ENCODE results near the gene ZNF672. TPM values are rescaled to one million over a fixed set of nuclear protein-coding genes. Genes with fewer than 3 reads are reported as not detected.

The ZNF672 gene
- total and polyA plus RNA-seq, 2 experiments from 2014 or later: 10.3 to 39.7 TPM

DNA sequence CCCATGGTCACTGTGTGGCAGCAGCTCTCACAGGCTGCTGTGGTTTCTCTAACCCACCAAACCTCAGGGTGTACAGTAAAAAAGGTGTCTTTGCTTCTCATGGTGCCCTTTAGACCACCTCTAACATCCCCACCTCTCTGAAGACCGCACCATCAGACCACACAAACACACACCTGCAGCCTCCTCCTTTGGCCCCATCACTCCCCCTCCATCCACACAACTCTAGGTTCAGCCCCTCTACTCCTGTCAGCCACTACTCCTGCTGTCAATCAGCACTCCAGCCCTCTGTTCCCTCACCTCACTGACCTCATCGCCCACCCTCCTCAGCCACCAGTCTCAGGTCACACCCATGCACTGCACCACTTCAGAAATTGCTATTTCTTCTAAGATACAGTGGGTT lies 13.4 kb downstream of the ZNF672 start:
- H3F3A ChIP-seq (replicated peaks; ENCODE audit: low read depth): peaks cover 13% of the 10 kb centered on the region
- Mint-ChIP-seq H3K27ac (no peak overlapping the region), H3K4me1 (peaks cover 8% of the 10 kb centered on the region), H3K27me3 (ENCODE audit: insufficient read depth, low read depth, poor library complexity) (peaks cover 18% of the 10 kb centered on the region), H3K36me3 (ENCODE audit: low read depth) (peaks cover 30% of the 10 kb centered on the region), H3K9me3 (no peaks in the 10 kb centered on the region; the same call in 2 of the 3 replicates), H3K4me3 (no peak overlapping the region)
- peaks cover 6% of the 10 kb centered on the region; the same call in 1 of the 2 replicates for H3K4me1 ChIP-seq (ENCODE audit: insufficient read depth)
- H3K9me2 ChIP-seq (ENCODE audit: insufficient read depth): no peaks in the 10 kb centered on the region
- ATAC-seq (no peak), DNase-seq (ENCODE audit: low spot score) (no peak)
- no peak overlapping the region for H2AFZ ChIP-seq
- no peak for TF ChIP-seq ZNF331 (CRISPR knock-in tag; IDR thresholded peaks at IDR 0.05; ENCODE audit: low read depth)
- H3K27me3 ChIP-seq (ENCODE audit: insufficient read depth): peaks cover 35% of the 10 kb centered on the region
- H3K4me3 ChIP-seq: no peak overlapping the region
- H3K36me3 ChIP-seq (ENCODE audit: insufficient read depth): peaks cover 12% of the 10 kb centered on the region
- H4K20me1 ChIP-seq (replicated peaks; ENCODE audit: insufficient read depth): peaks cover 5% of the 10 kb centered on the region
- H3K4me2 ChIP-seq: no peak overlapping the region
- H3K27ac ChIP-seq (ENCODE audit: low read depth): no peak overlapping the region
- no peaks in the 10 kb centered on the region for H3K79me2 ChIP-seq (replicated peaks; ENCODE audit: insufficient read depth)

DNA sequence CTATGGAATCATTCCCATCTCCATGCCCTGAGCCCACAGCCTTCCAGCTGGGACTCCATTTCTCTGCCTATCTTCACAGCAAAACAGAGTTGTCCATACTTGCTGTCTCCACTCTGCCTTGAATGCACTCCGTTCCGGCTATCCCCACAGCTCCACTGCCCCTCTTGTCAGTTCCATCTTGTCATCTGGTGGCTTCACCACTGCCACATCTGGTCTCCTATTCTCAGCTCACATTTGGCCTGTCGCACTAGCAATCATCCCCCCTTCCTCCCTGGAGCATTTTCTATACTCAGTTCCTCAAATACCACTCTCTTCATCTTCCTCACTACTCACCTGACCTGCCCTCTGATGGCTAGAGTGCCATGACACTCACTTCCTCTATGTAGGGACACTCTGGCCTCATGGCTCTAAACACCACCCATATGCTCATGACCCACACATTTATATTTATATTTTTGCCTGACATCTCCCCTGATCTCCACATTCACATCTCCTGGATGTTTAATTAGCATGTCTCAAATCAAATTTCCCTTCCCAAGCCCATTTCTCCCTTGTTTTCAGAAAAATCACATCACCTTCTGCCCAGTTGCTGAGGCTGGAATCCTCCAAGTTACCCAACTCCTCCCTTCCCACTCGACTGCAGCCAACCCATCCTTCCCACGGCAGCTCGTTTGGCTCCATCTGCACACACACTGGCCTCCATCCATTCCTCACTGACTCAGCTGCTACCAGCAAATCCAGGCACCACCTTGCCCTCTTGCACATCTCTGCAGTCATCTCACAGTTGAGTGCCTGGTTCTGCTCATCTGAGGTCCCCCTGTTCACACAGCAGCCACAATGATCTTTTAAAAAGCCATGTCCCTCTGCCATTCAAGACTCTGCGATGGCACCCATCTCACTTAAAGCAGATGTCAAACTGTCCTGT lies 14.7 kb downstream of the ZNF672 start:
- peaks cover 25% of the 10 kb centered on the region for H3K27me3 ChIP-seq (ENCODE audit: insufficient read depth)
- H3K36me3 ChIP-seq (ENCODE audit: insufficient read depth): peaks cover 16% of the 10 kb centered on the region
- H2AFZ ChIP-seq: no peak overlapping the region
- no peaks in the 10 kb centered on the region; the same call in 2 of the 3 replicates for H3K9me3 Mint-ChIP-seq
- H3K9me2 ChIP-seq (ENCODE audit: insufficient read depth): no peaks in the 10 kb centered on the region
- peaks cover 25% of the 10 kb centered on the region for H3K36me3 Mint-ChIP-seq (ENCODE audit: low read depth)
- H3K4me3 ChIP-seq: no peak overlapping the region
- H3K27ac Mint-ChIP-seq: no peak overlapping the region
- no peak overlapping the region for H3K4me3 Mint-ChIP-seq
- peaks cover 6% of the 10 kb centered on the region; the same call in 1 of the 2 replicates for H3F3A ChIP-seq (replicated peaks; ENCODE audit: low read depth)
- H3K4me2 ChIP-seq: no peak overlapping the region
- H3K27me3 Mint-ChIP-seq (ENCODE audit: insufficient read depth, low read depth, poor library complexity): peaks cover 16% of the 10 kb centered on the region
- H3K79me2 ChIP-seq (replicated peaks; ENCODE audit: insufficient read depth): no peaks in the 10 kb centered on the region; the same call in 1 of the 2 replicates
- H3K4me1 Mint-ChIP-seq: peaks cover 9% of the 10 kb centered on the region
- DNase-seq (ENCODE audit: low spot score) (no peak), ATAC-seq (no peak)
- H4K20me1 ChIP-seq (replicated peaks; ENCODE audit: insufficient read depth): no peaks in the 10 kb centered on the region; the same call in none of the 2 replicates
- peaks cover 9% of the 10 kb centered on the region for H3K4me1 ChIP-seq (ENCODE audit: insufficient read depth)
- H3K27ac ChIP-seq (ENCODE audit: low read depth): no peak overlapping the region
- TF ChIP-seq NANOG (IDR thresholded peaks at IDR 0.05; ENCODE audit: borderline replicate concordance) (no peak), ZNF114 (CRISPR knock-in tag; IDR thresholded peaks at IDR 0.05) (no peak), ZNF331 (CRISPR knock-in tag; IDR thresholded peaks at IDR 0.05; ENCODE audit: low read depth) (no peak), EZH2 (IDR thresholded peaks at IDR 0.05; ENCODE audit: low read depth, unreplicated experiment) (no peak), STAT1 (IDR thresholded peaks at IDR 0.05; ENCODE audit: unreplicated experiment) (no peak), JUNB (IDR thresholded peaks at IDR 0.05; ENCODE audit: unreplicated experiment) (no peak), POLR2AphosphoS5 (IDR thresholded peaks at IDR 0.05; ENCODE audit: low read depth) (no peak), EZH2phosphoT487 (IDR thresholded peaks at IDR 0.05; ENCODE audit: unreplicated experiment) (no peak)
- TF ChIP-seq, protein P1, sequence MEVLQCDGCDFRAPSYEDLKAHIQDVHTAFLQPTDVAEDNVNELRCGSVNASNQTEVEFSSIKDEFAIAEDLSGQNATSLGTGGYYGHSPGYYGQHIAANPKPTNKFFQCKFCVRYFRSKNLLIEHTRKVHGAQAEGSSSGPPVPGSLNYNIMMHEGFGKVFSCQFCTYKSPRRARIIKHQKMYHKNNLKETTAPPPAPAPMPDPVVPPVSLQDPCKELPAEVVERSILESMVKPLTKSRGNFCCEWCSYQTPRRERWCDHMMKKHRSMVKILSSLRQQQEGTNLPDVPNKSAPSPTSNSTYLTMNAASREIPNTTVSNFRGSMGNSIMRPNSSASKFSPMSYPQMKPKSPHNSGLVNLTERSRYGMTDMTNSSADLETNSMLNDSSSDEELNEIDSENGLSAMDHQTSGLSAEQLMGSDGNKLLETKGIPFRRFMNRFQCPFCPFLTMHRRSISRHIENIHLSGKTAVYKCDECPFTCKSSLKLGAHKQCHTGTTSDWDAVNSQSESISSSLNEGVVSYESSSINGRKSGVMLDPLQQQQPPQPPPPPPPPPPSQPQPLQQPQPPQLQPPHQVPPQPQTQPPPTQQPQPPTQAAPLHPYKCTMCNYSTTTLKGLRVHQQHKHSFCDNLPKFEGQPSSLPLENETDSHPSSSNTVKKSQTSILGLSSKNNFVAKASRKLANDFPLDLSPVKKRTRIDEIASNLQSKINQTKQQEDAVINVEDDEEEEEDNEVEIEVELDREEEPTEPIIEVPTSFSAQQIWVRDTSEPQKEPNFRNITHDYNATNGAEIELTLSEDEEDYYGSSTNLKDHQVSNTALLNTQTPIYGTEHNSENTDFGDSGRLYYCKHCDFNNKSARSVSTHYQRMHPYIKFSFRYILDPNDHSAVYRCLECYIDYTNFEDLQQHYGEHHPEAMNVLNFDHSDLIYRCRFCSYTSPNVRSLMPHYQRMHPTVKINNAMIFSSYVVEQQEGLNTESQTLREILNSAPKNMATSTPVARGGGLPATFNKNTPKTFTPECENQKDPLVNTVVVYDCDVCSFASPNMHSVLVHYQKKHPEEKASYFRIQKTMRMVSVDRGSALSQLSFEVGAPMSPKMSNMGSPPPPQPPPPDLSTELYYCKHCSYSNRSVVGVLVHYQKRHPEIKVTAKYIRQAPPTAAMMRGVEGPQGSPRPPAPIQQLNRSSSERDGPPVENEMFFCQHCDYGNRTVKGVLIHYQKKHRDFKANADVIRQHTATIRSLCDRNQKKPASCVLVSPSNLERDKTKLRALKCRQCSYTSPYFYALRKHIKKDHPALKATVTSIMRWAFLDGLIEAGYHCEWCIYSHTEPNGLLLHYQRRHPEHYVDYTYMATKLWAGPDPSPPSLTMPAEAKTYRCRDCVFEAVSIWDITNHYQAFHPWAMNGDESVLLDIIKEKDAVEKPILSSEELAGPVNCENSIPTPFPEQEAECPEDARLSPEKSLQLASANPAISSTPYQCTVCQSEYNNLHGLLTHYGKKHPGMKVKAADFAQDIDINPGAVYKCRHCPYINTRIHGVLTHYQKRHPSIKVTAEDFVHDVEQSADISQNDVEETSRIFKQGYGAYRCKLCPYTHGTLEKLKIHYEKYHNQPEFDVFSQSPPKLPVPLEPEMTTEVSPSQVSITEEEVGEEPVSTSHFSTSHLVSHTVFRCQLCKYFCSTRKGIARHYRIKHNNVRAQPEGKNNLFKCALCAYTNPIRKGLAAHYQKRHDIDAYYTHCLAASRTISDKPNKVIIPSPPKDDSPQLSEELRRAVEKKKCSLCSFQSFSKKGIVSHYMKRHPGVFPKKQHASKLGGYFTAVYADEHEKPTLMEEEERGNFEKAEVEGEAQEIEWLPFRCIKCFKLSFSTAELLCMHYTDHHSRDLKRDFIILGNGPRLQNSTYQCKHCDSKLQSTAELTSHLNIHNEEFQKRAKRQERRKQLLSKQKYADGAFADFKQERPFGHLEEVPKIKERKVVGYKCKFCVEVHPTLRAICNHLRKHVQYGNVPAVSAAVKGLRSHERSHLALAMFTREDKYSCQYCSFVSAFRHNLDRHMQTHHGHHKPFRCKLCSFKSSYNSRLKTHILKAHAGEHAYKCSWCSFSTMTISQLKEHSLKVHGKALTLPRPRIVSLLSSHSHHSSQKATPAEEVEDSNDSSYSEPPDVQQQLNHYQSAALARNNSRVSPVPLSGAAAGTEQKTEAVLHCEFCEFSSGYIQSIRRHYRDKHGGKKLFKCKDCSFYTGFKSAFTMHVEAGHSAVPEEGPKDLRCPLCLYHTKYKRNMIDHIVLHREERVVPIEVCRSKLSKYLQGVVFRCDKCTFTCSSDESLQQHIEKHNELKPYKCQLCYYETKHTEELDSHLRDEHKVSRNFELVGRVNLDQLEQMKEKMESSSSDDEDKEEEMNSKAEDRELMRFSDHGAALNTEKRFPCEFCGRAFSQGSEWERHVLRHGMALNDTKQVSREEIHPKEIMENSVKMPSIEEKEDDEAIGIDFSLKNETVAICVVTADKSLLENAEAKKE (CRISPR knock-in tag; IDR thresholded peaks at IDR 0.05): no peak
- TF ChIP-seq, protein P2, sequence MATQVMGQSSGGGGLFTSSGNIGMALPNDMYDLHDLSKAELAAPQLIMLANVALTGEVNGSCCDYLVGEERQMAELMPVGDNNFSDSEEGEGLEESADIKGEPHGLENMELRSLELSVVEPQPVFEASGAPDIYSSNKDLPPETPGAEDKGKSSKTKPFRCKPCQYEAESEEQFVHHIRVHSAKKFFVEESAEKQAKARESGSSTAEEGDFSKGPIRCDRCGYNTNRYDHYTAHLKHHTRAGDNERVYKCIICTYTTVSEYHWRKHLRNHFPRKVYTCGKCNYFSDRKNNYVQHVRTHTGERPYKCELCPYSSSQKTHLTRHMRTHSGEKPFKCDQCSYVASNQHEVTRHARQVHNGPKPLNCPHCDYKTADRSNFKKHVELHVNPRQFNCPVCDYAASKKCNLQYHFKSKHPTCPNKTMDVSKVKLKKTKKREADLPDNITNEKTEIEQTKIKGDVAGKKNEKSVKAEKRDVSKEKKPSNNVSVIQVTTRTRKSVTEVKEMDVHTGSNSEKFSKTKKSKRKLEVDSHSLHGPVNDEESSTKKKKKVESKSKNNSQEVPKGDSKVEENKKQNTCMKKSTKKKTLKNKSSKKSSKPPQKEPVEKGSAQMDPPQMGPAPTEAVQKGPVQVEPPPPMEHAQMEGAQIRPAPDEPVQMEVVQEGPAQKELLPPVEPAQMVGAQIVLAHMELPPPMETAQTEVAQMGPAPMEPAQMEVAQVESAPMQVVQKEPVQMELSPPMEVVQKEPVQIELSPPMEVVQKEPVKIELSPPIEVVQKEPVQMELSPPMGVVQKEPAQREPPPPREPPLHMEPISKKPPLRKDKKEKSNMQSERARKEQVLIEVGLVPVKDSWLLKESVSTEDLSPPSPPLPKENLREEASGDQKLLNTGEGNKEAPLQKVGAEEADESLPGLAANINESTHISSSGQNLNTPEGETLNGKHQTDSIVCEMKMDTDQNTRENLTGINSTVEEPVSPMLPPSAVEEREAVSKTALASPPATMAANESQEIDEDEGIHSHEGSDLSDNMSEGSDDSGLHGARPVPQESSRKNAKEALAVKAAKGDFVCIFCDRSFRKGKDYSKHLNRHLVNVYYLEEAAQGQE (IDR thresholded peaks at IDR 0.05; ENCODE audit: unreplicated experiment): no peak
